Measurements from ENCODE around the gene NPAS2. TPM values are rescaled to one million over a fixed set of nuclear protein-coding genes. Genes with fewer than 3 reads are reported as not detected.

NPAS2 gene
- total and polyA plus RNA-seq, 2 donors (not counting 3 experiments of a cell fraction or from before 2014, with no cell fraction given), result 29.0 to 53.9 TPM

GRCh38 chr2:100987974-100988373 lies 168.0 kb downstream of the NPAS2 start:
- H3K9ac ChIP-seq (replicated peaks; ENCODE audit: extremely low read depth, insufficient read depth, low read length), result no peak overlapping the region
- no peak overlapping the region for H3K4me3 ChIP-seq (replicated peaks in 1 of 3; ENCODE audit: insufficient read depth in 1 of 3, low read depth in 1 of 3, low read length in 3 of 3)
- no peaks in the 10 kb centered on the region for H4K20me1 ChIP-seq (replicated peaks; ENCODE audit: control insufficient read depth, extremely low read depth, insufficient read depth, low read length)
- BruUV-seq (replicated peaks), result no TSS peak
- H2AFZ ChIP-seq (ENCODE audit: low read depth, low read length), result no peak overlapping the region
- H3K27me3 ChIP-seq (ENCODE audit: control insufficient read depth in 2 of 2, insufficient read depth in 2 of 2, low read length in 2 of 2), result no peaks in the 10 kb centered on the region
- dilution Hi-C loops (cut with MboI; ENCODE audit: extremely low pct_ligation_motif_present, low sequenced_read_pairs) (no loop called here), intact Hi-C loops (cut with micrococcal nuclease) (loop anchor here (10.0 kb wide), 1 partner anchor 563 kb away; no protein-coding TSS in a partner anchor)
- ChIA-PET POLR2A (no interaction called here), CTCF (interaction anchor here (0.8 to 4.3 kb wide), 7 partner anchors 9 to 393 kb away, joined by 3 to 104 read pairs (median 3); partner anchors contain the start of gene RPL31)
- H3K9me3 ChIP-seq (replicated peaks; ENCODE audit: control insufficient read depth, insufficient read depth, low read length), result no peaks in the 10 kb centered on the region
- no peak overlapping the region for H3K4me2 ChIP-seq (ENCODE audit: insufficient read depth, low read length)
- FAIRE-seq (no peak), DNase-seq (ENCODE audit: low read depth, low spot score) (no peak)
- no peak overlapping the region for H3K27ac ChIP-seq (ENCODE audit: insufficient read depth, low read depth, low read length)
- peaks cover 0 to 22% of the 10 kb centered on the region in 2 experiments for H3K36me3 ChIP-seq (ENCODE audit: control insufficient read depth in 2 of 2, extremely low read depth in 1 of 2, insufficient read depth in 2 of 2, low read length in 2 of 2)
- TF ChIP-seq CTCF (IDR thresholded peaks at IDR 0.05; ENCODE audit: extremely low read depth in 1 of 2, insufficient read depth in 1 of 2, low read depth in 1 of 2, low read length in 2 of 2) (no peak), GATA2 (IDR thresholded peaks at IDR 0.05; ENCODE audit: insufficient read depth, insufficient read length, low read depth, low read length) (no peak)
- H3K9me1 ChIP-seq (replicated peaks; ENCODE audit: control insufficient read depth, extremely low read depth, insufficient read depth, low read length), result no peaks in the 10 kb centered on the region
- peaks cover 7% of the 10 kb centered on the region for H3K4me1 ChIP-seq (ENCODE audit: control insufficient read depth, extremely low read depth, insufficient read depth, low read length)
- no peaks in the 10 kb centered on the region for H3K79me2 ChIP-seq (ENCODE audit: control insufficient read depth, insufficient read depth, low read length)

DNA sequence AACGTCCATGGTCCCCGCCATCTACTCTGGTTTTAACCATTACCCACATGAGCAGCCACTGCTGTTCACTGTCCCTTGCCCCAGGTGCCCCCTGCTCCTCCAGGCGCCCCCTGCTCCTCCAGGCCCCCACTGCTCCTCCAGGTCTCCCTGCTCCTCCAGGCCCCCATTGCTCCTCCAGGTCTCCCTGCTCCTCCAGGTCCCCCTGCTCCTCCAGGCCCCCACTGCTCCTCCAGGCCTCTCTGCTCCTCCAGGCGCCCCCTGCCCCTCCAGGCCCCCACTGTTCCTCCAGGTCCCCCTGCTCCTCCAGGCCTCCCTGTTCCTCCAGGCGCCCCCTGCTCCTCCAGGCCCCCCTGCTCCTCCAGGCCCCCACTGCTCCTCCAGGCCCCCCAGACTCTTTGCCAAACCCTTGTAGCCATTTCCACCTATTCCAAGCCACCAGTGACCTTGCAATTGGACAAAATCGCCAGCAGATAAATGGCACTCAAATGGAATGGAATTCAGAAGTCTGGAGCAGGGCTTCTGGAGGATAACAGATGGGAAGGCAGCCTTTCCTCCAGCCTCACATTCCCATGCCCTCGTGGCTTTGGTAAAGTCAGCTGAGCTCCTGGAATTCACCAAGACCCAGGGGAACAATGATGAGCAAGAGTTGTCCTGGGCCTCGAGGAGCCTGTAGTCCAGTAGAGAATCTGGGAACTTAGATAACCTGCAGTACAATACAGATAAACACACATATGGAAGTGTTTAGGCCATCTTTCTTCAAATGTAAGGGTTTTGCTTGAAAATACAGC lies 168.9 kb downstream of the NPAS2 start:
- CTCF ChIA-PET, result interaction anchor here (4.3 kb wide), 1 partner anchor 259 kb away, joined by 104 read pairs; no protein-coding TSS in a partner anchor
- H3K27me3 ChIP-seq (ENCODE audit: control insufficient read depth in 2 of 2, insufficient read depth in 2 of 2, low read length in 2 of 2), result no peaks in the 10 kb centered on the region
- H3K79me2 ChIP-seq (ENCODE audit: control insufficient read depth, insufficient read depth, low read length), result no peaks in the 10 kb centered on the region
- BruUV-seq (replicated peaks), result no TSS peak
- no peaks in the 10 kb centered on the region for H4K20me1 ChIP-seq (replicated peaks; ENCODE audit: control insufficient read depth, extremely low read depth, insufficient read depth, low read length)
- POLR2A ChIA-PET, result no interaction called here
- dilution Hi-C loops (cut with MboI; ENCODE audit: extremely low pct_ligation_motif_present, low sequenced_read_pairs) (no loop called here), intact Hi-C loops (cut with micrococcal nuclease) (loop anchor here (10.0 kb wide), 1 partner anchor 564 kb away; no protein-coding TSS in a partner anchor)
- no peaks in the 10 kb centered on the region for H3K9me1 ChIP-seq (replicated peaks; ENCODE audit: control insufficient read depth, extremely low read depth, insufficient read depth, low read length)
- no peak for DNase-seq (ENCODE audit: low read depth, low spot score)
- no peak overlapping the region for H2AFZ ChIP-seq (ENCODE audit: low read depth, low read length)
- H3K4me1 ChIP-seq (ENCODE audit: control insufficient read depth, extremely low read depth, insufficient read depth, low read length), result peaks cover 5% of the 10 kb centered on the region
- no peaks in the 10 kb centered on the region for H3K9me3 ChIP-seq (replicated peaks; ENCODE audit: control insufficient read depth, insufficient read depth, low read length)
- no peak overlapping the region for H3K27ac ChIP-seq (ENCODE audit: insufficient read depth, low read depth, low read length)
- H3K4me2 ChIP-seq (ENCODE audit: insufficient read depth, low read length), result no peak overlapping the region
- TF ChIP-seq MYC (IDR thresholded peaks at IDR 0.05; ENCODE audit: low read depth, low read length), result no peak
- no peak for TF ChIP-seq MAX (IDR thresholded peaks at IDR 0.05; ENCODE audit: insufficient read depth, insufficient read length)
- TF ChIP-seq POLR2A (IDR thresholded peaks at IDR 0.05; ENCODE audit: low read depth, low read length), result no peak
- TF ChIP-seq CTCF (IDR thresholded peaks at IDR 0.05; ENCODE audit: extremely low read depth in 1 of 2, insufficient read depth in 1 of 2, low read depth in 1 of 2, low read length in 2 of 2), result no peak
- TF ChIP-seq JUN (IDR thresholded peaks at IDR 0.05; ENCODE audit: borderline replicate concordance, insufficient read depth, insufficient read length, low read depth), result no peak
- TF ChIP-seq POLR2AphosphoS5 (IDR thresholded peaks at IDR 0.05; ENCODE audit: insufficient read depth, low read depth, low read length), result no peak
- TF ChIP-seq GATA2 (IDR thresholded peaks at IDR 0.05; ENCODE audit: insufficient read depth, insufficient read length, low read depth, low read length), result no peak
- TF ChIP-seq EZH2 (IDR thresholded peaks at IDR 0.05; ENCODE audit: borderline replicate concordance, low read depth, low read length, severe bottlenecking), result no peak
- TF ChIP-seq FOS (IDR thresholded peaks at IDR 0.05; ENCODE audit: borderline replicate concordance, insufficient read depth, low read length), result no peak
- H3K4me3 ChIP-seq (replicated peaks in 1 of 3; ENCODE audit: insufficient read depth in 1 of 3, low read depth in 1 of 3, low read length in 3 of 3), result no peak overlapping the region
- no peak overlapping the region for H3K9ac ChIP-seq (replicated peaks; ENCODE audit: extremely low read depth, insufficient read depth, low read length)
- H3K36me3 ChIP-seq (ENCODE audit: control insufficient read depth in 2 of 2, extremely low read depth in 1 of 2, insufficient read depth in 2 of 2, low read length in 2 of 2), result peaks cover 0 to 24% of the 10 kb centered on the region in 2 experiments
- no peak for FAIRE-seq
